PC-3 (cell line): Measurements from ENCODE around the gene ABHD14A. TPM values are rescaled to one million over a fixed set of nuclear protein-coding genes. Genes with fewer than 3 reads are reported as not detected.

Source experiments
- ATAC-seq: fragments of 200-7000 bp; cut with Tn5 transposase; 2 replicates; pipeline ENCODE4 v1.9.1; 2020; ENCODE audit warnings: mild to moderate bottlenecking, moderate library complexity
- BruUV-seq: library from RNA; stranded (reverse); fragments of 400-500 nt; replicated peaks from 2 replicates; lab custom pipeline; 2021; lab: Mats Ljungman, UMichigan
- CTCF ChIA-PET: fragments of 300-600 bp; sonication (Branson Sonifier 250); formaldehyde crosslinking; loops from one replicate; lab custom pipeline; 2022; ENCODE audit warnings: antibody characterized with exemption; lab: Charles Lee
- POLR2A ChIA-PET: fragments of 300-600 bp; sonication (Branson Sonifier 250); formaldehyde crosslinking; loops from one replicate; lab custom pipeline; 2022; ENCODE audit warnings: antibody characterized with exemption; ENCODE audit not compliant: unreplicated experiment; lab: Charles Lee
- DNase-seq: peaks from one replicate; pipeline ENCODE4 v3.0.0-alpha.2; 2015
- H2AFZ ChIP-seq: fragments of 300-600 bp; sonication (generic); 2 replicates; pipeline ENCODE4 v1.6.0; 2016; ENCODE audit warnings: antibody characterized with exemption, low read length
- H3F3A ChIP-seq: fragments of 300-600 bp; sonication (generic); one replicate; pipeline ENCODE4 v1.6.0; 2017; ENCODE audit warnings: antibody characterized with exemption, low read length, control low read depth, mild to moderate bottlenecking; ENCODE audit not compliant: unreplicated experiment
- H3K27ac ChIP-seq: fragments of 300-600 bp; sonication (generic); 2 replicates; pipeline ENCODE4 v1.5.1; 2016; ENCODE audit warnings: mild to moderate bottlenecking, low read length
- H3K27me3 ChIP-seq: fragments of 300-600 bp; sonication (generic); 2 replicates; pipeline ENCODE4 v1.6.1; 2016; ENCODE audit warnings: low read length, mixed read lengths
- H3K36me3 ChIP-seq: fragments of 300-600 bp; sonication (generic); 2 replicates; pipeline ENCODE4 v1.6.1; 2016; ENCODE audit warnings: low read depth, mixed run types, low read length, mixed read lengths
- H3K4me1 ChIP-seq: fragments of 300-600 bp; sonication (generic); 2 replicates; pipeline ENCODE4 v1.5.1; 2016; ENCODE audit warnings: low read length; ENCODE audit not compliant: insufficient read depth
- H3K4me2 ChIP-seq: fragments of 300-600 bp; sonication (generic); 2 replicates; pipeline ENCODE4 v1.6.0; 2016; ENCODE audit warnings: low read length
- H3K4me3 ChIP-seq: fragments of 300-600 bp; sonication (generic); 2 replicates; pipeline ENCODE4 v1.5.1; 2016; ENCODE audit warnings: mild to moderate bottlenecking, low read length, mixed read lengths
- H3K79me2 ChIP-seq: fragments of 300-600 bp; sonication (generic); 2 replicates; pipeline ENCODE4 v1.6.1; 2017; ENCODE audit warnings: low read length, mixed read lengths
- H3K9ac ChIP-seq: fragments of 300-600 bp; sonication (generic); 2 replicates; pipeline ENCODE4 v1.6.0; 2016; ENCODE audit warnings: mild to moderate bottlenecking, low read length
- H3K9me2 ChIP-seq: fragments of 300-600 bp; sonication (generic); replicated peaks from 2 replicates; pipeline ENCODE4 v1.6.1; 2016; ENCODE audit warnings: mixed run types, low read length, mixed read lengths
- H3K9me3 ChIP-seq: fragments of 300-600 bp; sonication (generic); 2 replicates; pipeline ENCODE4 v1.6.1; 2016; ENCODE audit warnings: low read length, mixed read lengths
- H4K20me1 ChIP-seq: fragments of 300-600 bp; sonication (generic); 2 replicates; pipeline ENCODE4 v1.6.1; 2016; ENCODE audit warnings: low read length, mixed read lengths
- EZH2 ChIP-seq: fragments of 300-600 bp; sonication (generic); IDR thresholded peaks from one replicate; pipeline ENCODE4 v1.6.1; 2017; ENCODE audit warnings: antibody characterized with exemption, mild to moderate bottlenecking, low read length; ENCODE audit not compliant: unreplicated experiment
- EZH2phosphoT487 ChIP-seq: fragments of 300-600 bp; sonication (generic); IDR thresholded peaks from 2 replicates; pipeline ENCODE4 v1.6.1; 2018; ENCODE audit warnings: mild to moderate bottlenecking, antibody characterized with exemption, low read length, borderline replicate concordance
- intact Hi-C: fragments of 100-400 bp; cut with micrococcal nuclease; formaldehyde crosslinking; loops from 2 replicates; pipeline ENCODE4 v1.9.0; 2023
- total RNA-seq: library from RNA; depleted of rRNA; stranded (reverse); fragments of >200 nt; gene quantifications from 2 replicates; pipeline ENCODE4 v1.2.3, GENCODE V29; 2014
- TF ChIP-seq, protein P1 (sequence below): fragments of 300-600 bp; sonication (generic); conservative IDR thresholded peaks from 2 replicates; pipeline ENCODE4 v1.5.1; 2017; ENCODE audit warnings: antibody characterized with exemption, low read depth, mild to moderate bottlenecking, low read length

Gene ABHD14A
- total RNA-seq, 1 experiment from 2014 or later, result 23.4 TPM

DNA sequence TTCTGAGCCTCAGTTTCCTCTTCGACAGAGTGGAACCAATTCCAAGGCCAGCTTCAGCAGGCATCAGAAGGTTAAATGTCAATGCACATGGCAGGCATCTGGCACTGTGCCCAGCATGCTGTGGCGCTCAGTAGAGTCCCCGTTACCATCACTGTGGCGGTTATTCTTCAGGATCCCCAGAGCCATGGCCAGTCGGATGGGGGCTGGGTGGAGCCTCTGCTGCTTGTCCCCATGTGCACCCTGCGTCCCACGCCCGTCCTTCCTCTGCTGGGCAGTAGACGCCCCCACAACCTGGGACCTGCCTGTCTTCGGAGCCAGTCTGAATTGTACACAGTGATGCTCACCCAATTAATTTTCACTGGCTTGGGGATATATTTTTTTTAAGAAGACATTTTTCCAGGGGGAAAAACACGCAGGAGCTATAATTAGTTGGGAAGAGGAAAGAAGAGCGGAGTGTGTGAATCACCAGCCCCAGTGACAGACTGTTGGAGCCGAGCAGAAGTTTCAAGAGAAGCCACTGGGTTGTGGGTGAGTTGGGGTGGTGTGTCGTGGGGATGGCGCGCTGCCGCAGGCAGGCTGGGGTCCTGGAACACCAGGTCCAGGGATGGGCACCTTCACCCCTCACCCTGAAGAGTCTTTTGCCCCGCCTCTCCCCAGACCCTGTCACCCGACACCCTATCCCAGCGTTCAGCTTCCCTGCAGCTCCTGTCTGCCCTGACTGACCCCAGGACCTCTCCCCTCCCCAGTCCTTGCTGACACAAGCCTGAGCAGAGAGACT, 47.6 kb downstream of the ABHD14A start:
- BruUV-seq, result no TSS peak
- H3K36me3 ChIP-seq, result no peaks in the 10 kb centered on the region

DNA sequence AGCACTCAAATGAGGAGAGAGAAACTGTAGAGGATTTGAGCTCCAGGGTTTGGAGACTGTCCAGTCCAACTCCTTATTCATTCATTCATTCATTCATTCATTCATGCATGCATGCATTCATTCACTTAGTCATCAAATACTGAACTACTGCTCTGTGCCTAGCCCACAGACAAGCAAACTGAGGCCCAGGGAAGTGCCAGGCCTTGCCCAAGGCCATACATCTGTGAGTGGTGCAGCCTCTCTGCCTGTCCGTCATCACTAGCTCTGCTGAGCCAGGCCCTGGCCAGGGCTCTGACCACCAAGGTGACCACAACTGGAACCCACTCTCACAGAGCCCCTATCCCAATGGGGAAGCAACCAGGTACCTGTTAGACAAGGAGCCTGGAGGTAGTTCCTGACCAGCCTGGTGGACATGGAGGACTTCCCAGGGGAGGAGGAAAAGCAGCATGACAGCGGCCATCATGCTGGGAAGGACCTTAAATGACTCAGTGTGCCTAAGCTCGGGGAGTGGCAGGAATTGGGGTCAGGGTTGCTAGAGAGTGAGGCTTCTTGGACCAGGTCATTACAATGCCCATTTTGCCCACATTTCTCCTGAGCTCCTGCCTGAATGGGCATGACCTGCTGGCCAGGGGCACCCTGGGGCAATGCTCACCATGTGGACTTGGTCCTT, 48.4 kb downstream of the ABHD14A start:
- ATAC-seq, result no peak
- H3K79me2 ChIP-seq, result no peaks in the 10 kb centered on the region
- H2AFZ ChIP-seq, result no peak overlapping the region
- ChIA-PET CTCF (interaction anchor here (0.6 kb wide), 1 partner anchor 13 kb away, joined by 6 read pairs; no protein-coding TSS in a partner anchor), POLR2A (no interaction called here)
- TF ChIP-seq EZH2 (no peak), EZH2phosphoT487 (no peak)
- TF ChIP-seq, protein P1, sequence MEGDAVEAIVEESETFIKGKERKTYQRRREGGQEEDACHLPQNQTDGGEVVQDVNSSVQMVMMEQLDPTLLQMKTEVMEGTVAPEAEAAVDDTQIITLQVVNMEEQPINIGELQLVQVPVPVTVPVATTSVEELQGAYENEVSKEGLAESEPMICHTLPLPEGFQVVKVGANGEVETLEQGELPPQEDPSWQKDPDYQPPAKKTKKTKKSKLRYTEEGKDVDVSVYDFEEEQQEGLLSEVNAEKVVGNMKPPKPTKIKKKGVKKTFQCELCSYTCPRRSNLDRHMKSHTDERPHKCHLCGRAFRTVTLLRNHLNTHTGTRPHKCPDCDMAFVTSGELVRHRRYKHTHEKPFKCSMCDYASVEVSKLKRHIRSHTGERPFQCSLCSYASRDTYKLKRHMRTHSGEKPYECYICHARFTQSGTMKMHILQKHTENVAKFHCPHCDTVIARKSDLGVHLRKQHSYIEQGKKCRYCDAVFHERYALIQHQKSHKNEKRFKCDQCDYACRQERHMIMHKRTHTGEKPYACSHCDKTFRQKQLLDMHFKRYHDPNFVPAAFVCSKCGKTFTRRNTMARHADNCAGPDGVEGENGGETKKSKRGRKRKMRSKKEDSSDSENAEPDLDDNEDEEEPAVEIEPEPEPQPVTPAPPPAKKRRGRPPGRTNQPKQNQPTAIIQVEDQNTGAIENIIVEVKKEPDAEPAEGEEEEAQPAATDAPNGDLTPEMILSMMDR, result no peak
- H3K4me2 ChIP-seq, result no peak overlapping the region
- H3K9ac ChIP-seq, result no peak overlapping the region
- no peaks in the 10 kb centered on the region for H3F3A ChIP-seq
- H3K4me3 ChIP-seq, result no peak overlapping the region
- no peaks in the 10 kb centered on the region for H3K36me3 ChIP-seq
- no peaks in the 10 kb centered on the region for H3K4me1 ChIP-seq
- no peaks in the 10 kb centered on the region for H4K20me1 ChIP-seq
- H3K9me3 ChIP-seq, result no peaks in the 10 kb centered on the region
- no peak for DNase-seq
- intact Hi-C loops, result no loop called here
- H3K27ac ChIP-seq, result no peak overlapping the region
- no peaks in the 10 kb centered on the region for H3K27me3 ChIP-seq
- H3K9me2 ChIP-seq, result no peaks in the 10 kb centered on the region
- BruUV-seq, result no TSS peak

More for the DNA sequence above, 47.6 kb downstream of the ABHD14A start:
- Histone ChIP-seq H3K4me2 (no peak overlapping the region), H3K9me3 (no peaks in the 10 kb centered on the region), H3K9ac (no peak overlapping the region), H3K9me2 (no peaks in the 10 kb centered on the region), H2AFZ (no peak overlapping the region), H3K4me3 (no peak overlapping the region), H4K20me1 (no peaks in the 10 kb centered on the region), H3K27ac (no peak overlapping the region), H3F3A (no peaks in the 10 kb centered on the region), H3K79me2 (no peaks in the 10 kb centered on the region), H3K27me3 (no peaks in the 10 kb centered on the region), H3K4me1 (no peaks in the 10 kb centered on the region)
- intact Hi-C loops, result no loop called here
- ATAC-seq (no peak), DNase-seq (no peak)
- CTCF ChIA-PET, result interaction anchor here (0.6 kb wide), 1 partner anchor 14 kb away, joined by 6 read pairs; no protein-coding TSS in a partner anchor
- POLR2A ChIA-PET, result no interaction called here
- TF ChIP-seq EZH2phosphoT487, result no peak
- TF ChIP-seq, protein P1, result no peak
- no peak for TF ChIP-seq EZH2
